IMR-90 (cell line): ENCODE measurements around the gene VNN1. TPM values are rescaled to one million over a fixed set of nuclear protein-coding genes. Genes with fewer than 3 reads are reported as not detected.

ENCODE experiments used
- ATAC-seq: fragments of 200-7000 bp; cut with Tn5 transposase; 2 replicates; pipeline ENCODE4 v1.9.1; 2020; ENCODE audit warnings: low read depth, mild to moderate bottlenecking, moderate library complexity
- BruUV-seq: library from RNA; stranded (reverse); fragments of 400-500 nt; replicated peaks from 2 replicates; lab custom pipeline; 2021; lab: Mats Ljungman, UMichigan
- CTCF ChIA-PET: fragments of 300-600 bp; formaldehyde crosslinking; extraction: SDS; loops from one replicate; lab custom pipeline; 2021; ENCODE audit warnings: antibody characterized with exemption; lab: Yijun Ruan, JAX
- POLR2A ChIA-PET: fragments of 300-600 bp; sonication (Branson Sonifier 250); formaldehyde crosslinking; loops from one replicate; lab custom pipeline; 2022; ENCODE audit warnings: antibody characterized with exemption; ENCODE audit not compliant: unreplicated experiment; lab: Charles Lee
- DNase-seq: peaks from one replicate; pipeline ENCODE4 v3.0.0; 2013
- H2AFZ ChIP-seq: replicated peaks from 2 replicates; pipeline ENCODE3; 2013; ENCODE audit warnings: low read length, mild to moderate bottlenecking; ENCODE audit not compliant: poor library complexity
- H2AK5ac ChIP-seq: 2 replicates; pipeline ENCODE4 v1.6.1; 2013; ENCODE audit warnings: low read depth, low read length, inconsistent platforms
- H2AK9ac ChIP-seq: replicated peaks from 2 replicates; pipeline ENCODE3; 2013; ENCODE audit warnings: mild to moderate bottlenecking, low read depth, low read length, moderate library complexity; ENCODE audit not compliant: poor library complexity
- H2BK120ac ChIP-seq: 2 replicates; pipeline ENCODE4 v1.6.1; 2013; ENCODE audit warnings: low read depth, low read length, inconsistent platforms
- H2BK15ac ChIP-seq: 3 replicates; pipeline ENCODE4 v1.6.1; 2013; ENCODE audit warnings: low read depth, low read length, inconsistent platforms
- H2BK20ac ChIP-seq: 2 replicates; pipeline ENCODE4 v1.6.1; 2013; ENCODE audit warnings: low read depth, mild to moderate bottlenecking, inconsistent platforms, low read length, moderate library complexity
- H2BK5ac ChIP-seq: 2 replicates; pipeline ENCODE4 v1.6.1; 2013; ENCODE audit warnings: mild to moderate bottlenecking, low read depth, low read length, inconsistent platforms; ENCODE audit not compliant: poor library complexity, severe bottlenecking
- H3K14ac ChIP-seq: replicated peaks from 2 replicates; pipeline ENCODE4 v1.6.1; 2013; ENCODE audit warnings: low read depth, low read length, inconsistent platforms
- H3K18ac ChIP-seq: 2 replicates; pipeline ENCODE4 v1.6.1; 2013; ENCODE audit warnings: low read depth, low read length, control low read depth
- H3K23ac ChIP-seq: 2 replicates; pipeline ENCODE4 v1.6.1; 2013; ENCODE audit warnings: low read depth, low read length, inconsistent platforms
- H3K27ac ChIP-seq: 2 replicates; pipeline ENCODE4 v1.5.1; 2013; ENCODE audit warnings: mild to moderate bottlenecking, control low read depth, low read length; ENCODE audit not compliant: insufficient read depth
- H3K27me3 ChIP-seq: 2 replicates; pipeline ENCODE4 v1.6.1; 2013; ENCODE audit warnings: low read length; ENCODE audit not compliant: control insufficient read depth, insufficient read depth
- H3K36me3 ChIP-seq: 2 replicates; pipeline ENCODE4 v1.6.1; 2013; ENCODE audit warnings: low read length, mixed read lengths; ENCODE audit not compliant: control insufficient read depth, insufficient read depth
- H3K4ac ChIP-seq: 2 replicates; pipeline ENCODE4 v1.6.1; 2013; ENCODE audit warnings: low read depth, low read length, inconsistent platforms
- H3K4me1 ChIP-seq: 2 replicates; pipeline ENCODE4 v1.6.1; 2013; ENCODE audit warnings: low read length, mixed read lengths; ENCODE audit not compliant: control insufficient read depth, insufficient read depth
- H3K4me2 ChIP-seq: 2 replicates; pipeline ENCODE4 v1.6.1; 2013; ENCODE audit warnings: low read depth, mild to moderate bottlenecking, control low read depth, low read length, moderate library complexity
- H3K4me3 ChIP-seq: 2 replicates; pipeline ENCODE4 v1.5.1; 2013; ENCODE audit warnings: low read depth, mild to moderate bottlenecking, control low read depth, low read length, moderate library complexity; ENCODE audit not compliant: insufficient read depth
- H3K56ac ChIP-seq: 2 replicates; pipeline ENCODE4 v1.6.1; 2013; ENCODE audit warnings: low read length, inconsistent platforms; ENCODE audit not compliant: insufficient read depth; ENCODE audit errors: extremely low read depth
- H3K79me1 ChIP-seq, 2 experiments: 2 replicates each; pipeline ENCODE4 v1.6.1; 2013; ENCODE audit warnings: low read length in 2 of 2, inconsistent platforms in 1 of 2, low read depth in 1 of 2
- H3K9ac ChIP-seq: 2 replicates; pipeline ENCODE4 v1.6.1; 2013; ENCODE audit warnings: low read depth, low read length, control low read depth
- H3K9me1 ChIP-seq: 2 replicates; pipeline ENCODE4 v1.6.1; 2013; ENCODE audit warnings: low read length, inconsistent platforms; ENCODE audit not compliant: insufficient read depth
- H3K9me3 ChIP-seq: 2 replicates; pipeline ENCODE4 v1.6.1; 2013; ENCODE audit warnings: low read length; ENCODE audit not compliant: control insufficient read depth, insufficient read depth
- H4K20me1 ChIP-seq: 2 replicates; pipeline ENCODE4 v1.6.1; 2013; ENCODE audit warnings: low read length, inconsistent platforms; ENCODE audit not compliant: insufficient read depth
- H4K5ac ChIP-seq: 2 replicates; pipeline ENCODE4 v1.6.1; 2013; ENCODE audit warnings: mild to moderate bottlenecking, low read depth, low read length, control low read depth
- H4K8ac ChIP-seq, 2 experiments: 2 replicates each; pipeline ENCODE4 v1.6.1; 2013; ENCODE audit warnings: low read depth in 2 of 2, low read length in 2 of 2, control low read depth in 1 of 2, inconsistent platforms in 1 of 2
- H4K91ac ChIP-seq: 2 replicates; pipeline ENCODE4 v1.6.1; 2013; ENCODE audit warnings: low read depth, low read length, inconsistent platforms; ENCODE audit not compliant: insufficient read depth
- BHLHE40 ChIP-seq: fragments of 150-350 bp; IDR thresholded peaks from 2 replicates; pipeline ENCODE4 v1.6.1; 2016; ENCODE audit warnings: mild to moderate bottlenecking, low read depth, low read length
- CEBPB ChIP-seq: IDR thresholded peaks from 2 replicates; pipeline ENCODE4 v1.6.1; 2012; ENCODE audit warnings: low read depth, low read length, improper control_type of control experiment
- NFE2L2 ChIP-seq: fragments of 150-350 bp; IDR thresholded peaks from 2 replicates; pipeline ENCODE4 v1.6.1; 2016; ENCODE audit warnings: low read depth, mild to moderate bottlenecking, low read length
- WGBS, 2 experiments: methylation state at CpG; one replicate each; pipeline versions ENCODE4 v1.1.5 to v1.1.7; 2013; ENCODE audit warnings: missing lambda C conversion rate in 2 of 2; ENCODE audit not compliant: insufficient read length in 1 of 2; ENCODE audit errors: extremely low coverage in 2 of 2; 5-methylcytosine and 5-hydroxymethylcytosine counted together
- dilution Hi-C: fragments of 300-500 bp; cut with HindIII; formaldehyde crosslinking; loops from one replicate; pipeline ENCODE4 v1.14.3; 2018; ENCODE audit warnings: low sequenced_read_pairs; ENCODE audit not compliant: unreplicated experiment
- in situ Hi-C: fragments of 300-500 bp; cut with MboI; formaldehyde crosslinking; loops from 3 replicates; pipeline ENCODE4 v1.14.3; 2019; ENCODE audit warnings: low sequenced_read_pairs, inconsistent platforms, mixed read lengths
- intact Hi-C: fragments of 100-400 bp; cut with micrococcal nuclease; formaldehyde crosslinking; loops from 2 replicates; pipeline ENCODE4 v1.10.0; 2022
- polyA plus RNA-seq, 3 experiments: library from polyadenylated mRNA; depleted of rRNA; stranded (reverse); fragments of >200 nt; gene quantifications; 2 replicates each; pipeline ENCODE4 v1.2.3, GENCODE V29; 2012; ENCODE audit warnings: low replicate concordance in 1 of 3
- total RNA-seq: library from RNA; depleted of rRNA; stranded (reverse); fragments of >200 nt; gene quantifications from 2 replicates; pipeline ENCODE4 v1.2.3, GENCODE V29; 2012

The VNN1 gene
- total and polyA plus RNA-seq, 2 of the 4 experiments (the other 2 are of a cell fraction), result 0.07 TPM; not detected in 1

GRCh38 chr6:132664309-132665034 is 49.4 kb downstream of the VNN1 start:
- Histone ChIP-seq H3K4me1 (no peaks in the 10 kb centered on the region), H3K27me3 (peaks cover 10% of the 10 kb centered on the region; the same call in 1 of the 2 replicates), H4K20me1 (no peaks in the 10 kb centered on the region), H4K8ac (no peak overlapping the region), H3K4me2 (no peak overlapping the region), H3K9me1 (no peaks in the 10 kb centered on the region), H2BK120ac (no peak overlapping the region), H2AK5ac (no peak overlapping the region), H2BK5ac (no peak overlapping the region), H2BK15ac (no peak overlapping the region), H3K18ac (no peak overlapping the region), H3K4me3 (no peak overlapping the region), H3K9me3 (peaks cover 3% of the 10 kb centered on the region; the same call in 1 of the 2 replicates), H3K56ac (no peak overlapping the region), H3K79me1 (no peaks in the 10 kb centered on the region), H2BK20ac (no peak overlapping the region), H3K36me3 (no peaks in the 10 kb centered on the region), H2AFZ (no peak overlapping the region), H3K9ac (no peak overlapping the region), H3K14ac (no peak overlapping the region), H3K4ac (no peak overlapping the region), H4K91ac (no peak overlapping the region), H4K5ac (no peak overlapping the region), H3K23ac (no peak overlapping the region), H2AK9ac (no peak overlapping the region), H3K27ac (no peak overlapping the region)
- in situ Hi-C loops, result loop anchor here (25.0 kb wide), 1 partner anchor 98 kb away; the partner anchor contains the start of gene VNN2
- intact Hi-C loops, result no loop called here
- ChIA-PET POLR2A (no interaction called here), CTCF (no interaction called here)
- no CpG with 5 or more reads among the region's 1 CpG for WGBS, 2 experiments
- no TSS peak for BruUV-seq
- TF ChIP-seq CEBPB (no peak), BHLHE40 (no peak), NFE2L2 (no peak)
- DNase-seq (no peak), ATAC-seq (no peak)
- dilution Hi-C loops, result no loop called here
